IPS DF 19.7 (cell line): ENCODE results near the gene LRRC61.

Experiments used
- DNase-seq: peaks from one replicate; pipeline ENCODE4 v3.0.0-alpha.2; 2013; ENCODE audit warnings: low read depth, low spot score

Gene LRRC61

DNA sequence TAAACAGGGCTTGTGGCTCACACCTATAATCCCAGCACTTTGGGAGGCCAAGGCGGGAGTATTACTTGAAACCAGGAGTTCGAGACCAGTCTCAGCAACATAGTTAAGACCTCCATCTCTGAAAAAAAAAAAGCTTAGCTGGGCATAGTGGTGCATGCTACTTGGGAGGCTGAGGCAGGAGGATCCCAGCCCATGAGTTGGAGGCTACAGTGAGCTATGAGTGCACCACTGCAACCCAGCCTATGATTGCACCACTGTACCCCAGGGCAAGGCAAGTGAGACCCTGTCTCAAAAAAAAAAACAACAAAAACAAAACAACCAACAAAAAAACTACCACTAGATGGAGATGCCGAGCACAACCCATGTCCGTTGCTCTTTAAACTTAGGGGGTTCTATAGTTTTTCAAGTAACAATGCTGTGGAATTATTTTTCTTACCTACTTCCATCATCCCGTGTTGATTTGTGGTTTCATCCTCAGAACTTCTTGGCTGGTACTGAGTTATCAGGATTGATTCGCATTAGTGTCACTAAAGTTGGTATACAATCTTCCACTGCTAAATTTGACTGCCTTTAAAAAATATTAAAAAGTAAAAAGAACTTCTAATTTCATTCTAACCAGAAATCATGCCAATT, 33.2 kb downstream of the LRRC61 start:
- no peak for DNase-seq

DNA sequence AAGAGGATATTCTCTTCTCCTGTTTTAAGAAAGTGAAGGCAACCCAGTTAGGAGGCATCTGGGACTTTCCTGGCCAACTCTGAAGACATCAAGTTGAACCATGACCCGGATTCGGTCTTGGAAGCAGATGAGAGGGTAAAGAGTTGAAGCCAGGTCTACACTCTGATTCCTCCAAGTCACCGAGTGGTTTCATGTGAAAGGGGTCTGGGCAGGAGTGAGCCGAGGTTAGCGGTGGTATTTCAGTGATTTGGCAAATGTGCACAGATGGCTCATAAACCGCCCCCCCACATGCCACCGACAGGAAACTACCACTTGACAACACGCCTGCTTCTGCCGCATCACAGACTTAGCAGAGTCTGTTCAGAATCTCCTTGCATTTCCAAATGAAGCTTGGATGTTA, 34.1 kb downstream of the LRRC61 start:
- no peak for DNase-seq

DNA sequence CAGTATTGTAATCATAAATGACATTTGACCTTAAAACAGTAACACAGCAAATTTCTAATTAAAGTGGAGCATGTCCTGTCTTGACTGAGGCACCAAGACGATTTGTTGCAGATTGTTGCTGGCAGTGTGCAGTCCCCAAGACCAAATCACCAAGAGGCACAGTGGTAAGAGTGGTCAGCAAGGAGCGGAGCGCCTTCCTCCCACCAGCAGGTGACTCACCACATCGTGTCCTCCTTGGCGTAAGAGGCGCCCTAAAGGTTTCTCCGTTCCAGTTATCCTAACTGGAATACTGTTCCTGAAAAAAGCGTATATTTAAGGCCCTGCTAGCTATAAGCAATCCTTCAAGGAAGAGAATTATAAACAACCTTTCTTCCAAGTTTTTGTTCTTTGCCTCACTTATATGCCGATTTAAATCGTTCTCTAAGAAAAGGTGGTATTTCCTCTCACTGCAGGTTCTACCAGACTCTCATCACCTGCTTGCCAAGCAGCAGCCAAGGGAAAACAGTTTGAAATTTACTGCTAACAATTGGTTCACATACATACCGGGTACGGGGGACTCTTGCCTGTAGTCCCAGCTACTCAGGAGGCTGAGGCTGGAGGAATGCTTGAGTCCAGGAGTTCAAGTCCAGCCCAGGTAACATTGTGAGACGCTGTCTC, 34.7 kb downstream of the LRRC61 start:
- no peak for DNase-seq

DNA sequence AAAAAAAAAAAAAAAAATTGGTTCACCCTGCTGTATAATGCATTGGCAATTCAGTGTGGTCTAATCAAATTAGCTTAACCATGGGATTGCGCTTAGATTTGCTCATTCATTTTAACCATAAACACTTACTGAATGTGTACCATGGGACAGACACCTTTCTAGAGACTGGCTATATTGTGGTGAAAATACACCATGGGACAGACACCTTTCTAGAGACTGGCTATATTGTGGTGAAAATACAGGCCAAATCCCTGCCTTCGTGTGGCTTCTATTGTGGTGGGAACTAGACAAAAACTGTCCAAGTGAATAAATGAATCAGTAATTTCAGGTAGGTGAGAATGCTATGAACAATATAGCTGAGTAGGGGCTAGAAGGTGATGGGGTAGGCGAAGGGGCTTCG, 35.3 kb downstream of the LRRC61 start:
- no peak for DNase-seq

DNA sequence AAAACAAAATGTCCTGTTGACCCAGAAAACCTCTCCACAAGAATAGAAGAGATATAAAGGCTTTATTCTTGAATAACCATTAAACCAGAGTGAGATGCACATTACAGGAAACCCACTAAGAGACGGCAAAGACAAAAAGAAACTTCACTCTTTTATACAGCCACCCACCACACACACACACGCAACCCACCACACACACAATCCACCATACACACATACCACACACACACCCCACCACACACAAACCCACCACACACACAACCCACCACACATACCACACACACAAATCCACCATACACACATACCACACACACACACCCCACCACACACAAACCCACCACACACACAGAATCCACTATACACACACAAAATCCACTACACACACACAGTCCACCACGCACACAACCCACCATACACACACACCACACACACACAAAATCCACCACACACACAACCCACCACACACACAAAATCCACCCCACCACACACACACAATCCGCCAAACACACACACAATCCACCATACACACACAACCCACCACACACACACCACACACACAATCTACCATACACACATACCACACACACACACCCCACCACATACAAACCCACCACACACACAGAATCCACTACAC, 36.0 kb downstream of the LRRC61 start:
- DNase-seq, result no peak

DNA sequence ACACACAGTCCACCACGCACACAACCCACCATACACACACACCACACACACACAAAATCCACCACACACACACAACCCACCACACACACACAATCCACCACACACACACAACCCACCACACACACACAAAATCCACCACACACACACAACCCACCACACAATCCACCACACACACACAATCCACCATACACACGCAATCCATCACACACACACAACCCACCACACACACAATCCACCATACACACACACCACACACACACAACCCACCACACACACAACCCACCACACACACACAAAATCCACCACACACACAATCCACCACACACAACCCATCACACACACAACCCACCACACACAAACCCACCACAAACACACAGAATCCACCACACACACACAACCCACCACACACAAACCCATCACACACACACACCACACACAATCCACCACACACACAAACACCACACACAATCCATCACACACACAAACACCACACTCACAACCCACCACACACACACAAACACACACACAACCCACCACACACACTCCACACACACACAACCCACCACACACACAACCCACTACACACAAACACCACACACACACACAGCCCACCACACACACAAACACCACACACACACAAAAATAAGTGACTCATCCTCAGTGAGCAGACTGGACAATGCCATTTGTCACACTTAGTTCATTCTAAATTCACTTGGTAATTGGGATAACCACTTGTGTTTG, 36.6 kb downstream of the LRRC61 start:
- no peak for DNase-seq

DNA sequence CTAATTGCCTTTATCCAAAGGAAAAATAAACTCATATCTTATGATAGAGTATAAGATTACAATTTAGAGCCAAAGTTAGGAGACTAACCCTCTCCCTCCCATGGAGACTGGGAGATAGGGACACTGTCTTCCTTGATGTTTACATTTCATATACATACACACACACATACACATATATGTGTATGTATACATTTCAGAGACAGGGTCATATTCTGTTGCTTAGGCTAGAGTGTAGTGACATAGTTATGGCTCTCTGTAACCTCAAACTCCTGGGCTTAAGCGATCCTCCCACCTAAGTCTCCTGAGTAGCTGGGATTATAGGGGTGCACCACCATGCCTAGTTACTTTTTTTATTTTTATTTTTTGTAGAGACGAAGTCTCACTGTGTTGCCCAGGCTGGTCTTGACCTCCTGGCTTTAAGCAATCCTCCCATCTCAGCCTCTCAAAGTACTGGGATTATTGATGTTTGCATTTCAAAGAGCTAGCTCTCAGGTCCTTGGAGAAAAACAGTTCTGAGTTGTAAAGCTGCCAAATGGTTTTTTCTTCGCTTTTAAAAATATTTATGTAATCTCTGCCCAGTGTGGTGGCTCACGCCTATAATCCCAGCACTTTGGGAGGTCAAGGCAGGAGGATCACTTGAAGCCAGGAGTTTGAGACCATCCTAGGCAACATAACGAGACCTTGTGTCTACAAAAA, 37.4 kb downstream of the LRRC61 start:
- DNase-seq, result no peak

DNA sequence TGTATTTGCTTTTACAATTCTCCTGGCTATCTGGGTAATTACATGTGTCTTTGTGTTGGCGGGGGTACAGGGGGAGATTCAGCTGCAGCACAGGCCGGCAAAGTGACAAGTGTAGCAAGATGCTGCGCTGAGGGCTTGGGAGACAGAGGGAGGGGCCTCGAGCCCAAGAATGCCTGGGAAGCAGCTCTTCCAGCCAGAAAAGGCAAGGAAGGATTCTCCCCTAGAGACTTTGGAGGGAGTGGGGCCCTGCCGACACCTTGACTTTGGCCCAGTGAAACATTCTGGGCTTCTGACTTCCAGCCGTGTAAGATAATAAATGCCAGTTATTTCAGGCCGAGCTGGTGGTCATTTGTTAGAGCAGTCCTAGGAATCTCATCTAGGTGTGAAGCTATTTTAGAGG, 38.2 kb downstream of the LRRC61 start:
- no peak for DNase-seq

DNA sequence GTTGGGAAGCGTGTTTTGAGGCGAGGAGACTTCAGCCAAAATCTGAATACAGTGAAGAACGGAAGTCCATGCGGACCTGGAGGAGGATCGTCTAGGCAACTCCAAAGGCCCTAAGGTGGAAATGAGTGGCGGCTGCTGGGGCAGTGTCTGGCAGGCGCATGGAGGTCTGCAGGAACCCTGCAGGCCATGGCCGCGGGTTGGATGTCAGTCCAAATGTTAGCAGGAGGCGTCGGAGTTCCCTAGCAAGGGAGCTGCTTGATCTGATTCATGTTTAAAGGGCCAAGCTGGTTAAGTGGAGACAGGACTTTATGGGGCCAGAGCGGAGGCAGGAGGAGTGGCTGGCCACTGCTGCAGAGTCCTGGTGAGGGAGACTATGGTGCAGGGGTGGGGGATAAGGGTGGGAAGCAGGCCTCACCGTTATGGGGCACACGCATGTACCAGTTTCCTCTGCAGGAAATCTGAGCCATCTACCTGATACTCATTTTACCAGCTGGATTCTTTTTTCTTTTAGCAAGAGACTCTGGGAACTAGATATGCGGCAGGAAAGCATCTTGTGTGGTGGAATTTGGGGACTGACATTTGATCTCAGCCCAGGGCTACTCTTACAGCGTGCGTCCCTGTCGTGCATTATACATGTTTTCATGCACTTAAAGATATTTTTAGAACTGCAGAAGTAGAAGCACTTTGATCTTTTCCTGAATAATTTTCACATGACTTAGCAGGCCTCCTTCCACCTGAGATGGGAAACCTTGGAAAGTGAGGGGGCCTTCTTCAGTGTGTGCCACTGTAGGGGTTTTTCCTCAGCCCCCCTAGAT, 38.9 kb downstream of the LRRC61 start:
- DNase-seq, result no peak

DNA sequence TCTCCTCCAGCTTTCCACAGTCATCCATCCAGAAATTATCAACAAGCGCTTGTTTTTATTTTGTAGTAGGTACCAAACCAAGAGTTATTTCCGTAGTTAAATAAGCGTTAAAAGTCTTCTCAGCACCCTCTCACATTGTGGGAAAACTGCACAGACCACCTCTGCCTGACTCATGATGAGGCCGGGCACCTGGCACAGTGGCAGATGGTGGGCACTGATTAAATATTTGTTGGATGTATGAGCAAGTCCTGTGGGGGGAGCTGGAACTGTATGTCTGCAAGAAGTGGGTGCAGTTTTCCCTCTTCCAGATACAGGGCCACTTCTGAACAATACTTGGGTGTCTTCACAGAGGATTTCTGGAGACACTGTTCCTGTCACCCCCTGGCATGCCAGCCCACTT, 40.2 kb downstream of the LRRC61 start:
- DNase-seq, result no peak

DNA sequence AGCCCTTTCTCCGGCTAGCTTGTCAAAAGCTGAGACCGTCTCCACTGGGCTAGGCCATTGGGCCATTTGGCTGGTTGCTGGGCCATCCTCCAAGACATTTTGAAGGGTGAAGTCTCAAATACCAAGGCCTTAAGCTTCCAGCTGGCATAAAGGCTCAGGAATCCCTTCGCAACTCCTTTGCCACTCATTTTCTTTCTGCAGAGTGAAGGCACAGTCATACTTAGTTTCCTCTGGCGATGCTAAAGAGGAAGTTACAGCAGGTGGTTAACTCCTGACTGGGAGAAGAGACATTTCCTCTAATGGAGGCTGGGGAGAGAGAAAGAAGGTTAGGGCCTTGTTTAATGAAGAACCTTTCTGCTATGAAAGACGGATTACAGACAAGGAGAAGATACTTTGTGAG, 40.7 kb downstream of the LRRC61 start:
- no peak for DNase-seq

DNA sequence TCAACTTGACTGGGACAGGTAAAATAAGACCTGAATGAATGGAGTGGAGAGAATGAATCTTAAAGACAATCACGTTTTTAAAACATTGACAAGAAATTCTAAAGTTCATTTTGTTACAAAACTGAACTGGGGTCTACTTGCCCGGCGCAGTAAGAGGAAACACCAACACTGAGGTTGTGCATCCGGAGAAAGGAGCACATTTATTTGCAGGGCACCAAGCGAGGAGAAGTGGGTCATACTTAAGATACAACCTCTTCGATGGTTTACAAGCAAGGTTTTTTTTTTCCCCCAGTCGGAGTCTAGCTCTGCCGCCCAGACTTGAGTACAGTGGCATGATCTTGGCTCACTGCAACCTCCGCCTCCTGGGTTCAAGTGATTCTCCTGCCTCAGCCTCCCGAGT, 42.0 kb downstream of the LRRC61 start:
- DNase-seq, result no peak

DNA sequence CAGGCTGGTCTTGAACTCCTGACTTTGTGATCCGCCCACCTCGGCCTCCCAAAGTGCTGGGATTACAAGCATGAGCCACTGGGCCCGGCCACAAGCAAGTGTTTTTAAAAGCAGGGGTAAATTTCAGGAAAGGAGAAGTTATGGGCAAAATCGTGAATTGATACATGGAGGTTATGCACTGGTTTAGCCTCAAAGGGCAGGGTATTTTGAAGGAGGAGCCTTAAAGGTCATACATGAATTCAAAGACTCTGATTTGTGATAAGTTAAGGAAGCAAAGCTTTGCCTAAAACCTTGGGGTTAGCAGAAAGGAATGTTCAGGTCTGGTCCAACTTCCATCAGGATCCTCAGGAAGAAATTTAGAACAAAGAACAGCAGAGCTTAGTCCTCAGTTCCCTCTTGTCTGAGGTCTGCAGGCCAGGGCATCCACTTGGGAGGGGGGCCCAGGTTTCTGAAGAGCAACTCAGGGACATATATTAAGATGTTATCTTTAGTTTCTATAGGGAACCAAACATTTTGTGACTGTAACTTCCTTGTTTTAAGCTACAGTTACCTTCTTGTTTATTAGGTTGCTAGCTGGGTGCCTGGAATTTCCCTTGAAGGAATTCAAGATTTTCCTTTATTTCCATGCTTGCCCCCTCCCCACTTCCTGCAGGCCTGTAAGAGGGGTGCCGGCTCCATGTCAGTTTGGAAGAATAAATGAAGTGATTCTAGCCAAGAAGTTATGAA, 42.7 kb downstream of the LRRC61 start:
- DNase-seq, result no peak

DNA sequence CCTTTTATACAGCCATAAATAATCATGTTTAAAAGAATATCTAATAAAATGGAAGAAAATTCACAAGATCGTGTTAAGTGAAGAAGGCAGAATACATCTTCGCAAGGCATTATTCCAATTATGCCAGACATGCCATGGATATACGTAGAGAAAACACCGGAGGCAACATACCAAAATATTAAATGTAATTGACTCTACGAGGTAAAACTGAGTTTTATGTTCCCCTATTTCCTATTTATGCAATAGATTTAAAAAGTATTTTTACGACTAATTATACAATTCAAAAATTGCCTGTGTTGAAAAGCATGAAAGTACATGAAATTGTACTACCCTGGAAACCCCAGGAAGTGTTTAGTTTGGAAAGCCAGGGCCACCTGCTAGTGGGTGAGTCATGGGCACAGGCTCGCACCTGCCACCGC, 44.5 kb downstream of the LRRC61 start:
- DNase-seq, result no peak

DNA sequence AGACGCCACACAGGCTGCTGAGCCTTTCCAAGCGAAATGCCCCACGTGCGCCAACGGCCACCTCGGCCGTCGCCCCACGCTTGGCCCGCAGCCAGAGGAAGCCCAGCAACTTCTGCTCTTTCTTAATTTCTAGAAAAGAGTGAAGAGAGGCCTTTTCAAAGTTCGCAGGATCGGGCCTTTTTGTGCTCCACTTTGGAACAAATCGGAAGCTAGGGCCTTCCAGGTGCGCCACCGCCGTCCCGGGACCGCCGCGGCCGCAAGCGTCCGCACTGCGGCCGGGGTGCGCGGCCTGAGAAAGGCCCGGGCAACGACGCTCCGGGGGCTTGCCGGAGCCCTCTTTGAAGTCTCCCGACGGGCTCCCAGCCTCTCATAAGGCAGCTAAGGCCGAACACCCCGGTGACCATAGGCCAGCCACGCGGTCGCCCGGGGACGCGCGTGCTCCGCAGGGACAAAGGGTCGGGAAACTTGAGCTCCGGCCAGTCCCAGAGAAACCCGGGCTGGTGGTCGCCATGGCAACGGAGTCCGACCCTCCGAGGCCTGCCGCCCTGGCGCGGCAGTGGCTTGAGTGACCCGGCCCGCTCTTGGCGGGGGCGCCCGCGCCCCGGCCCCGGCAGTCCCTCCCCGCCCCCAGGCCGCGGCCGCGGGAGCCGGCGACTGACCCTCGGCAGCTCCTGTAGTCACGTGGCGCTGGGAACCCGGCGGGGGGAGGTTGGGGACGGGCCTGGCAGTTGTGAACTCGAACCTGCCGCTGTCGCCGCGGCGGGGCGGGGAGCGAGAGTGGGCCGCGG, 45.1 kb downstream of the LRRC61 start, which contains the start of gene REPIN1:
REPIN1 (plus strand) TSS at position 727 of the 788 bp plus-strand sequence. CDS start 890 bp downstream, outside the sequence.
- DNase-seq, result no peak

DNA sequence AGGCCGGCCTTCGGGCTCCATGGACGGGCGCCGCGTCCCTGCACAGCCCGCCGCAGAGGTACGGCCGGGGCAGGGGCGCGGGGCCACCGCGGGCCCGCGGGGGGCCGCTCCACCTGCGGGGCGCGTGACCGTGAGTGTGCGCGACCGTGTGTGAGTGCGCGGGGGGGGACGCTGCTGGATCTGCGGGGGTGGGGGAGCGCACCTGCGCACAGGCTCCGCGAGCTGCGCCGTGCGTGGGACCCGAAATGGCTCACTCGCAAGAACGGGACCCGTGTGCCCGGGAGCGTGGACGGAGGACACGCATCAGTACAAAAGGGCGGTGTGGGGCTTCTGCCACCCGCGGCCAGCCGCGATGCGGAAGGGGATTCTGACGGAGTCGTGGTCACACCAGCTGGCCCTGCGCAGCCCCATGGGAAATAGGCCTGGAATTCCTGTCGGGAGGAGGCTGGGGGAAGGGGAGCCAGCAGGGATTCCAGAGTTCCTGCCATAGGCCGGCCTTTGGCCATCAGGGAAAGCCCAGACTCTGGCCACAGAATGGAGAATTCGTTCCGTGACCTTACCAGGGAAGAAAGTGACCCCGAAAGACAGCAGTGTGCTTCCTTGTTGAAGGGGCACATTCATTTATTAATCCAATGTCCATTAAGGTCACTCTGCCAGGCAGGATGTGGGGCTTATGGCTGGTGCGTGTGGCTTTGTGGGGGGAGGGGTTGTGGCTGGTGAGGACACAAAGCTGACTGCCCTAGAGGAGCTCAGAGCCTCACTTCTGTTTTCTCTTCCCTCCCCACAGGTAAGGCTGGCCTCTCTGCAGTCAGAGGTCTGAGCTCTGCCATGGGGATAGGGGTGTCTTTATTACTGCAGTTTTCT, 46.0 kb downstream of the LRRC61 start:
- no peak for DNase-seq

DNA sequence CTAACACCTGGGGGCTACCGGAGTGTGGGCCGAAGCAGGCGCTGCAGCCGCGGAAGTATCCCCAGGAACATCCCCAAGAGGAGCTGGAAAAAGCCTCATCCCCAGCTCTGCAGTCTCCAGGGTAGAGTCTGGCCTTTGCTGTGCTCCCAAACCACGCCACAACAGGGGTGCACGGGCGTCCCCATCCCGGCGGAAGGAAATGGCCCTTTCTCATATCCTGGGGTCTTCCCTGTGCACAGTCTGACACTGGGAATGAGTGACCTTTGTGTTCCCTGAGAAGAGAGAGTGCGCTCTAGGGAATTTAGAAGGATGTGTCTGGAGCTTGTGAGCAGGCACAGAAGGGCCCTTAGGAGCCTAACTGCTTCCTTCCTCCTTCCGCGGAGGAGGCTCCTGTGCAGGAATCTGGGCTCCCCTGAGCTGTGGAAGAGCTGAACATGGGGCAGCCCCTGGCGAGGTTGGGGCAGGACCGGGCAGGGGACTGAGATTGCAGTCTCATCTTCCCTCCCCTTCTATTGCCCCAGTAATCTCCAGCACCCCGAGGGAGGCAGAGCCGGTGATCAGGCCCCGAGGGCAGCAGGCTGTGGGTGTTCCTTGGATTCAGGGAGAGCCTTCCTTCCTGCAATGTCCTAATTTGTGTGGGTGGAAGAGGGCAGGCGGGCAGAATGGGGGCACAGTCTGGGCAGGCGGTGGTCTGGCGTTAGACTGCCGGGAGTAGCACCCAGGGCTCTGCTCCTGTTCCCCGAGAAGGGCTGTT, 46.8 kb downstream of the LRRC61 start:
- no peak for DNase-seq

DNA sequence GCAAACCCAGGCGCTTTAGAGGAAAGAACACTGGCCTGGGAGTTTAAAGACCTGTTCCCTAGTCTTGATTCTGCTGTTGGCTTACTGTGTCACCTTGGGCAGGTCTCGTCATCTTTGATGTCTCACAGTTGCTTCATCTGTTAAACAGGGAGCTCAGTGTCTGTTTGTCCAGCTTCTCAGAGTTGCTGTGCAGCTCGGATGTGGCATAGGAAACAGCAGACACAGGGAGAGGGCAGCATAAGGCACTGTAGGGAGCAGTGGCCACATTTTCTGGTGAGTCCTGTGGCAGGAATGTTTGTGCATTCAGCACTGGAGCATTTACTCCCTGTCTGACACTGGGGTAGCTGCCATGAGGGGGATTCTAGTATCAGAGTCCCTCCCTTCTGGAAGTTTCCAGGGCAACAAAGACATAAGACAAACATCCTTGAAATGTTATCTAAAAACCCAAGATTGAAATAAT, 47.5 kb downstream of the LRRC61 start:
- no peak for DNase-seq
